ENCODE data around the gene PRMT5.

The PRMT5 gene

DNA sequence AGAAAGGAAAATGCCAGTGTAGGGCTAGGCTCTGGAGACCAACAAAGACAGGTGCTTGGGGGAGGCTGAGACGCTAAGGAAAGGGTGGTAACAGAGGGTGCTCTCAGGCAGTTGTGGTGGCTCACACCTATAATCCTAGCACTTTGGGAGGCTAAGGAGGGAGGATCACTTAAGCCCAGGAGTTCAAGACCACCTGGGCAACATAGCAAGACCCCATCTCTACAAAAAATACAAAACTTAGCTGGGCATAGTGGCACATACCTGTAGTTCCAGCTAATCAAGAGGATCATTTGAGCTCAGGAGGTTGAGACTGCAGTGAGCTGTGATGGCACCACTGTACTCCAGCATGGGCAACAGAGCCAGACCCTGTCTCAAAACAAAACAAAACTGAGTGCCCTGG, 33.8 kb downstream of the PRMT5 start:
- no peak for DNase-seq

DNA sequence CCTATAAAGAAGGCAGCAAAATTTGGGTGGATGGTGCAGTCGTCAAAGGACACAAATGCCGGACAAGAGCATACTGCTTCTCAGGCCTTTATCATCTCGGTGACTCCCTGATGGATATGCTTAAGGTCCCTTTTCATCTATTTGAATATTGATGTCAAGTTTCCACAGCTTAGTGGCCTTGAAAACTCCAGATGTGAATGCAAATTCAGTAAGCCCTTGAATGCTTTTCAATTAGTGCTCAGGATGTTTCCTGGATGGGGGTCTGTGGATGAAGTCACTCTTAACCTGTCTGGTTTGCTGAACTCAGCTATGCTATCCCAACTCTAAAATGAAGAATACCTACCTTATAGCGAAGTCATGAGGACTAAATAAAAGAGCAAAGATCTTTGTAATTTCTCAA, 35.5 kb downstream of the PRMT5 start:
- no peak for DNase-seq

DNA sequence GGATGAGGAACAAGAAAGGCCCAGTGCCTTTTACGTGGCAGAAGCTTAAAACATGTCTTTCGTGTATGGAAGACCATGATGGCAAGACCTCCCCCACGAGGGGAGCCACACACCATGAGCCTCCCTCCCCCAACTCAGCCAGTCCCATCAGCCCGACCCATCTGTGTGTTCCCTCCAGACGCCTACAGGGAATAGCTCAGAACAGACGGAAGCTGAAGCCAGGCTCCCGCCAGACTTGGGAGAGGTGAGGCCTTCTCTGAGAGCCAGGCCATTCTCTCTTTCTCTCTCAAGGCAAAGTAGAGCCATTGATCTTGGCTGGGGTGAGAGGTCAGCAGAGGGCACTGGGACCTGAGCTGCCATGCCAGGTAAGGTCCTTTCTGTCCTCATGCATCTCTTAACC, 36.7 kb downstream of the PRMT5 start:
- no peak for DNase-seq

DNA sequence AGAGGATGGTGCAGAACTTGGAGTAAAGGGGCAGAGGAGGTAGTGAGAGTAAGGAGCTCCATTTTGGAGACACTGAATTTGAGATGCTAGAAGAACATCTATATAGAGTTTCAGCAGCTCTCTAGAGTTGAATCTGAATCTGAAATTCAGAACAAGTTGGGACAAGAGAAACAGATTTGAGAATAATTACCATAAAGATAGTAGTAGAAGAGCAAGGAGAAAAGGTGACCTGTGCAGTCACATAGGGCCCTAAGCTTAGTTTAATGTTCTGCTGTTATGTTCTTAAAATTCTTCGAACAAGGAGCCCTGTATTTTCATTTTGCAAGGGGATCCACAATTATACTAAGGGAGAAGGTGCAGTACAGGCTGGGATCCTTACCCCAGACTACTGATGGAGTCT, 38.8 kb downstream of the PRMT5 start:
- no peak for DNase-seq

DNA sequence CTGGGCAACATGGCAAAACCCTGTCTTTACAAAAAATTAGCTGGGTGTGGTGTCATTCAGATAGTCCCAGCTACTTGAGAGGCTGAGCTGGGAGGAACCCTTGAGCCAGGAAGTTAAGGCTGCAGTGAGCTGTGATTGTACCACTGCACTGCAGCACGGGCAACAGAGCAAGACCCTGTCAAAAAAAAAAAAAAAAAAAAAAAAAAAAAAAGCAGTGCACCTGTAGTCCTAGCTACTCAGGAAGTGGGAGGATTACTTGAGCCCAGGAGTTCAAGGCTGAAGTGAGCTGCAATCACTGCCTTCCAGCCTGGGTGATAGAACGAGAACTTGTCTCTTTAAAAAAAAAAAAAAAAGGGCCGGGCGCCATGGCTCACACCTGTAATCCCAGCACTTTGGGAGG, 40.5 kb downstream of the PRMT5 start:
- DNase-seq, result no peak

DNA sequence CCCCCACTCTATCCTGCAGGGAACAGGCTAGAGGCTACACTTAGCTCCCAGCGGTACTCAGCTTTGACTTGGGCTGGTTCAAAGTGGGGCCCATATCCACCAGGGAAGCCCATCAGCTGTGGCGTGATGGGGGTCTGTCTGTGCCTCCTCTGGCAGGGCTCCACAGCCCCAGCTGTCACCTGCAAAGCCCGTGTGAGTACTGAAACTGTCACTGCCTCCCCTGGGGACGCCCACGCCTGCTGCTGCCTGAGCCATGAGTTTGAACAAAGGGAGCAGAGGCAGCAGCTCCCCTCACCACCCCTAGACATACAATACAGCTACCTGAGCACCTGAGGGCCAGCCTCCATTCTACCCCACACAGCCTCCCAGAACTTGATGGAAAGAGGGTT, 41.2 kb downstream of the PRMT5 start:
- no peak for DNase-seq

DNA sequence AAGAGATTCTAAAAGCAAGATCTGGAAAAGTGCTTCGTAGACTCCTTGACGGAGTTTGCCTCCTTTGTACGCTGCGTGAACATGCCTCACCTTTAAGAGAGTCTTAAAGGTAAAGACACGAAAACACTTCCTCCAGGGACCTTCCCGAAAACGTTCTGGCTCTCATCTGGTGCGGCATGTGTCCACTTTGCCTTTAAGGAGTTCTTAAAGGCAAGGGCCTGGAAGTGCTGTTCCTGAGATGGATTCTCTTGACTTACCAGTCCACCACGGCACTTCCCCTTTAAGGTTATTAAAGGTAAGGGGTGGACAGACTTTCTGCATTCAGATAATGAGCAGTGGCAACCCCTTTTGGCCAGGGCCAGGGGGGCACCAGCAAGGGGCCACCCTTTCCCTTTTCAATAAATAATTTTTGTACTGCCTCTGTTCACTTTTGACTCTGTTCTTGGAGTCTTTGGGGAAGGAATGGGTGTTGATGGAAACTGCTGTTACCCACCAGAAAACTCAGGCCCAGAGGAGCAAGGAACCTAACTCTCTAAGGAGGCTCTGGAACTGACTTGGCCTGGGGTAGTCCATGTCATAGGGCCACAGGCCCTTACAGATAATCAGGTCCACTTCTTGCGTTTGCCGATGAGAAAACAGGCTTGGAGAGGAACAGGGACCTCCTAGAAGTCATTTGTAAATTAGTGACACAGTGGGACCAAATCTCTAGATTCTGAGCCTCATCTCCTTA, 41.8 kb downstream of the PRMT5 start:
- DNase-seq, result peak; percentile 95

DNA sequence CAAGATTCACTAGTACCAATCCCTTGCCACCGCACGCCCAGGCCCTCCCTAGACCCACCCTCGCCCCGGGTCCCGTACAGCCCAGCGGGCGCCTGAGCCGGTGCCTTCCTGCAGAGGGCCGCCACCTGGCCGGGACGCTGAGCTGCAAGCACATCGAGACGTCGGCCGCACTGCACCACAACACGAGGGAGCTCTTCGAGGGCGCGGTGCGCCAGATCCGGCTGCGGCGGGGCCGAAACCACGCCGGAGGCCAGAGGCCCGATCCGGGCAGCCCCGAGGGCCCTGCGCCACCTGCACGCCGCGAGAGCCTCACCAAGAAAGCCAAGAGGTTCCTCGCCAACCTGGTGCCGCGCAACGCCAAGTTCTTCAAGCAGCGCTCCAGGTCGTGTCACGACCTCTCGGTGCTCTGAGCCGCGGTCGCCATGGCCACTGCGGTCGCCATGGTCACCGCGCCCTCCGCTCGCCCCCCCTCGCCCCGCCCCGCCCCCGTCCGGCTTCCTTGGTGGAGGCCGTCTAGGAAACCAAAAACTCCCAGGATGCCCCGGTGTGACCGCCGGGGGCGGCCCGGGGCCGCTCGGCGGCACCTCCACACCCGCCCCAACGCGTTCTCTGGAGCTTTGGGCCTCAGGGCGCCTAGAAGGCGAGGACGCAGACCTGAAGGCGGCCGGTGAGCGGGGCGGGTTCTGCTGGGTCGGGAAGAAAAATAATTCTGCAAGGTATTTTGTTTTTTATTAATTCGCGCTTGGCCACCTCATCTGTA, 42.5 kb downstream of the PRMT5 start:
- peak; percentile 83 for DNase-seq

DNA sequence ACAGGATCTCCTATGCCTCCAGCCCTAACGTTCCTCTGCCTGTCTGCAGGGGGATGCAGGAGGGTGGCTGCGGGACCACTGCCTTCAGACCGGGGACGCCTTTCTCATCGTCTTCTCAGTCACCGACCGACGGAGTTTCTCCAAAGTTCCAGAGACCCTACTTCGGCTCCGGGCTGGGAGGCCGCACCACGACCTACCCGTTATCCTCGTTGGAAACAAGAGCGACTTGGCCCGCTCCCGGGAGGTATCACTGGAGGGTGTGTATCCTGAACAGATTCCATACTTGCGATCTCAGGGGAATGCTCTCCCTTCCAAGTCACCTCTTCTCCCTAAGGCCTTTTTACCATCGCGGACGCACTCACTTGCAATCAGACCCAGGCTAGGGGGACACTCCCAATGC, 43.2 kb downstream of the PRMT5 start:
- no peak for DNase-seq

DNA sequence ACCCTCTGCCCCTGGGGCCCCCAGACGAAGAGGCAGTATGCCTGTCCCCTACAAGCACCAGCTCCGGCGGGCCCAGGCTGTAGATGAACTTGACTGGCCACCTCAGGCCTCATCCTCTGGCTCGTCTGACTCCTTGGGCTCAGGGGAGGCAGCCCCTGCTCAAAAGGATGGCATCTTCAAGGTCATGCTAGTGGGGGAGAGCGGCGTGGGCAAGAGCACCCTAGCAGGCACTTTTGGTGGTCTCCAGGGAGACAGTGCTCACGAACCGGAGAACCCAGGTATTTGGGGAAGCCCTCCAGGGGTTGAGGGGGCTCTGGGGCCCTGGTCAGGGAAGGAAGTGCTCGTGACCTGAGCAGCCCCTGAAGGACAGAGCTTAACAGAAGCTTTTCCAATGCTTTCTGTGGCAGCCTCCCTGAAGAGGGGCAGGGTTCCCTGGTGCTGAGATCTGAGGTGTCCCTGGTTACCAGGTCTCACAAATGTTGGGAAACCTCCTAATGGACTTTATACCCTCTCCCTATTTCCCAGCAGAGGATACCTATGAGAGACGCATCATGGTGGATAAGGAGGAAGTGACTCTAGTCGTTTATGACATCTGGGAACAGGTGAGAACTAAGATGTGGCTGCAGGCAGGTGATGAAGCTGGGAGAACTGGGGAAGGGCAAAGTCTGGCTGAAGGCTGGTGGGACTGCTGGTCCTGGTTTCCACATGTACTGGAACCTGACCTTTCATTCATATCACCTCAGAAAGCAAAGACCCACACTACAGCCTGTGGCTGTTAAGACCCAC, 44.2 kb downstream of the PRMT5 start:
- DNase-seq, result no peak

DNA sequence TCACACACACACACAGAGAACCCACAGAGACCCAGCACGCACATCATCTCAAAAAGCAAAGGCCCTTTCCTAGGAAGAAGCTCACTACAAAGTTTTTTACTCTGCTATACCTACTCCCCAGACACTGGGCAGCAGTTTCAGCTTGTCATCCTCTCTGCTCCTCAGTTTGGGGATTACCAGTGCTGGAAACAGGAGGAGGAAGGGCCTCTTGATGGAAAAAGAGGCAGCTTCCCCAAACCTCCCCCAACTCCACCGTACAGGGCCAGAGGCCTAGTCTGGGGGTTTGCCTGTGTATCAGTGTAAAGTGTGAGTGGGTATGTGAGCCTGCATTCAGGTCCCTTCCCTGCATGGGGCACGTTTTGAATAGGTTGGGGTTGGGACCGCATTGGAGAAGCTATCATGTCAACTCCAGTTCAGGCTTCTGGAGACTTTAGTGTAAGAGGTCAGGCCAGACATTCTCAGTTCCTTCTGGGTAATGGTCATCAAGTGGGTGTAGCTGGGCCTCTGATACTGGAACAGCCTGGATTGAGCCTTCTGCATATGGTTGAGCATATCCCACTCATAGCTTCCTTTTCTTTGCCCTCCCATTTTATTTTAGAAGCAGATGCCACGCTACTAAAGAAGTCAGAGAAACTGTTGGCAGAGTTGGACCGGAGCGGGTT, 45.0 kb downstream of the PRMT5 start:
- DNase-seq, result no peak

DNA sequence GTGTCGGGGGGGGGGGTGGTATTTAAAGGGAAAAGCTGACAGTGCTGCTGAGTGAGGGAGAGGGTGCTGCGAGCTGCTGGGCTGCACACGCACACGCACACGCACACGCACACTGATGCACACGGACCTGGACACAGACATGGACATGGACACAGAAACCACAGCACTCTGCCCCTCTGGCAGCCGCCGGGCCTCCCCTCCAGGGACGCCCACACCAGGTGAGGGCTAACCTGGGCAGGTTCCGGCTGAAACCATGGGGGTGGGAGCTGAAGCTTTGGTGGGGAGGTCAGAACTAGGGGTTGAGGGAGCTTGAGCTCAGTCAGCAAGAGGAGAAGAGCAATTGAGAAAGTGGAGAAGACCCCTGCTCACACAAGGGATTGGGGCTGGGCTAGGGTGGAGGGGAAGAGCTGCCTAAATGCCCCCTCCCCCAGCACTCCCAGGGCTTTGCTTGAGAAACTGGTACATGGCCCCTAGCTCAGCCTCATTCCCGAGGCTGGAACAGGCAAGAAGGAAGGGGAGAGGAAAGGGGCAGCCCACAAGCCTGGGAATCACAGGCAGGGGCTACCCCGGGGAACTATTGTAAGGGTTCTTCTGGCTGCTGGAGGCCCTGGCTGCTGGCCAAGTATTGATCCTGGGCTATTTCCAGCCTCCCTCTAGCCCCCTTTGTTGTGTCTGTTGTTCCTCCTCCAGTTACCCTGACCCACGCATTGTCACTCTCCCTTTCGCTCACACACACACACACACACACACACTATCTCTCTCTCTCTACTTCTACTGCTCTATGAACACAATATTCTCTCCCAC, 45.8 kb downstream of the PRMT5 start, which contains the start of gene REM2:
Gene REM2, plus strand, starts transcription at position 50 of the 804 bp plus-strand sequence. Its CDS starts 66 bp downstream, at position 116.
- peak; percentile 92 for DNase-seq

DNA sequence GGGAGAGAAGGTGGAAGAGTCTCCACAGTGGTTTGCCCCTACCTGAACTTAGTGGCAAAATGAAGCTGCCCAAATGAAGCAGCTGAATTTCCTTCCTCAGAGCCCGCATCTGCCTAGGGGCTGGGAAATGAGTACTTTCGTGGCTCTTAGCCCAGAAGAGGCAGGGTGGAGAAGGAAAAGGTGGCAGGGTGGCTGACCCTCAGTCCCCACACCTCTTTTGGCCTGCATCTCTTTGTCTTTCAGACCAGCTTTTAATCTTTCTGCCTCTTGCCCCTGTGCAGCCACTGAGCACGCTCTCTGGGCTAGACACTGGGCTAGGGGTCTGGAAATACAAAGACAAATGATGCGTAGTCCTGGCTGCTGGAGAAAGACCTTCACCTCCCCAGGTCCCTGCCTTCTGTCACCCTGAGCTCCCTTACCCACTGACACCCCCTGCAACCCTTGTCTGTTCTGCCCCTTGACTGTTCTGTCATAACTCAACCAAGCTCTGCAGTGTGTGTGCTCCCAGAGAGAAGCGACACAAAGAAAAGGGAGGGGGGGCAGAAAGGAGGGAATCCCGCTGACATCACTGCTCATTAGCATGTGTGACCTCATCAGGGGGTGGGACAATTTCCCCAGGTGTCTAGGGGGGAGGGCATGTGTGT, 46.5 kb downstream of the PRMT5 start:
- DNase-seq, result peak; percentile 84

DNA sequence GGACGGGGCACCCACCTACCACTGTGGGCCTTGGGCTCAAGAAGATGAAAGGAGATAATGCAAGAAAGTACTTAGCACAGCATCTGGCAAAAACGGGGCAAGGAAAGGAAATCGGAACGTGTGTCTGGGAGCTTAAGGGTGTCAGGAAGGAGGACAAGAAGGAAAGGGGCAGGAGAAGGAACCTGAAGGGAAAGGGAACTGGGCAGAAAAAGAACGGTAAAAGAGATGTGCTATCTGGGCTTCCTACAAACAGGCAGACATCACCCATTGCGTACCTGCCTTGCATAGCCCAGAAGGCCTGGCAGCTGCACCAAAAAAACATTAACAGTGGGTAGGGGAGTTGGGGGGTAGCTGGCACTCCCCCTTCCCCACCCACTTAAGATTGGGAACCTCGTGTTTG, 47.1 kb downstream of the PRMT5 start:
- no peak for DNase-seq

DNA sequence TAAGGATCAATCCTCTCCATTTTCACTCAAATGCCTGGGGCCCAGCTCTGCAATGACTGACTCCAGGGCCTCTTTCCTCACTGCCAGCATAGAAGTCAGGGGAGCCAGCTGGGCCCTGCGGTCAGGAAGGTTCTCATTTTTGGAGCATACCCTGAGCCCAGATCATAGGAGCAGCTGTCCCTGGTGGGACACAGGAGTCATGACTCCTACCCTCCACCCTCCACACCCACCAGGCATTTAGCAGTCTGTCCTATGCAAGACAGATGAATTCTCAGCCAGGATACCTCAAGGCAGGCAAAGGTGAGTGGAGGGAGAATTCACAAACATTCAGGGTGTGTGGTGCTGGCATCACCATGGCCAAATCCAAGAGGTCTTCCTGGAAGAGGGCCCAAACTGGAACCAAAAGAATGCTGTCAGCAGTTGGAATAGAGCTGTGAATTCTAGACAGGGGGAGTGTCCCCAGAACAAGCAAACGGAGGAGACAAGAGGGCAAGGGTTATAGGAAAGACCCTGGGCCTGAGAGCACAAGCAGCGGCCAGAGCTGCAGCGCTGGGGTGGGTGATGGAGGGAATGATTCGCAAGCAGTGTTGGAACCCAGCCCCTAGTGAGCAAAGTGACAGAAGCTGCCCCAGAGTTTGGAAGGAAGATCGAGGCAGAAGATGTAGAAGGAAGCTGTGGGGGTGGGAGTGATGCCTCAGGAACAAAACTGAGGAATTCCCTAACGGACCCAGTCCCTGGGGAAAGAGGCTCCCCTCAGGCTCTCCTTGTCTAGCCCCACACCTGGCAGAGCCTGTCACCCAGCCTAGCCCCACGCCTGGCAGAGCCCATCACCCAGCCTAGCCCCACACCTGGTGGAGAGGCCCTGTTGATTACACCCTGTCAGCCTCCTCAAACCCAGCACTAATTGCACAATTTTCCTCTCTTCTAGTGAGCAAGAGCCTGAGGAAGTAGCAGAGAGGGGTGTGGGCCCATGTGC, 50.6 kb downstream of the PRMT5 start:
- DNase-seq, result no peak

DNA sequence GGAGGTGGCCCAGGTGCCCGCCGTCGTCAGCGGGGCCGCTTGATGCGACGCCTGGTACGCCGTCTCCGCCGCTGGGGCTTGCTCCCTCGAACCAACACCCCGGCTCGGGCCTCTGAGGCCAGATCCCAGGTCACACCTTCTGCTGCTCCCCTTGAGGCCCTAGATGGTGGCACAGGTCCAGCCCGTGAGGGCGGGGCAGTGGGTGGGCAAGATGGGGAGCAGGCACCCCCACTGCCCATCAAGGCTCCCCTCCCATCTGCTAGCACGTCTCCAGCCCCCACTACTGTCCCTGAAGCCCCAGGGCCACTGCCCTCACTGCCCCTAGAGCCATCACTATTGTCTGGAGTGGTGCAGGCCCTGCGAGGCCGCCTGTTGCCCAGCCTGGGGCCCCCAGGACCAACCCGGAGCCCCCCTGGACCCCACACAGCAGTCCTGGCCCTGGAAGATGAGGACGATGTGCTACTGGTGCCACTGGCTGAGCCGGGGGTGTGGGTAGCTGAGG, 52.1 kb downstream of the PRMT5 start:
- no peak for DNase-seq

DNA sequence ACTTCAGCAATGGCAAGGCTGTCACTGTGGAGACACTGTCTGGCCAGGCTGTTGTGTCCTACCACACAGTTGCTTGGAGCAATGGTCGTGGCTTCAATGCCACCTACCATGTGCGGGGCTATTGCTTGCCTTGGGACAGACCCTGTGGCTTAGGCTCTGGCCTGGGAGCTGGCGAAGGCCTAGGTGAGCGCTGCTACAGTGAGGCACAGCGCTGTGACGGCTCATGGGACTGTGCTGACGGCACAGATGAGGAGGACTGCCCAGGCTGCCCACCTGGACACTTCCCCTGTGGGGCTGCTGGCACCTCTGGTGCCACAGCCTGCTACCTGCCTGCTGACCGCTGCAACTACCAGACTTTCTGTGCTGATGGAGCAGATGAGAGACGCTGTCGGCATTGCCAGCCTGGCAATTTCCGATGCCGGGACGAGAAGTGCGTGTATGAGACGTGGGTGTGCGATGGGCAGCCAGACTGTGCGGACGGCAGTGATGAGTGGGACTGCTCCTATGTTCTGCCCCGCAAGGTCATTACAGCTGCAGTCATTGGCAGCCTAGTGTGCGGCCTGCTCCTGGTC, 53.3 kb downstream of the PRMT5 start:
- no peak for DNase-seq

DNA sequence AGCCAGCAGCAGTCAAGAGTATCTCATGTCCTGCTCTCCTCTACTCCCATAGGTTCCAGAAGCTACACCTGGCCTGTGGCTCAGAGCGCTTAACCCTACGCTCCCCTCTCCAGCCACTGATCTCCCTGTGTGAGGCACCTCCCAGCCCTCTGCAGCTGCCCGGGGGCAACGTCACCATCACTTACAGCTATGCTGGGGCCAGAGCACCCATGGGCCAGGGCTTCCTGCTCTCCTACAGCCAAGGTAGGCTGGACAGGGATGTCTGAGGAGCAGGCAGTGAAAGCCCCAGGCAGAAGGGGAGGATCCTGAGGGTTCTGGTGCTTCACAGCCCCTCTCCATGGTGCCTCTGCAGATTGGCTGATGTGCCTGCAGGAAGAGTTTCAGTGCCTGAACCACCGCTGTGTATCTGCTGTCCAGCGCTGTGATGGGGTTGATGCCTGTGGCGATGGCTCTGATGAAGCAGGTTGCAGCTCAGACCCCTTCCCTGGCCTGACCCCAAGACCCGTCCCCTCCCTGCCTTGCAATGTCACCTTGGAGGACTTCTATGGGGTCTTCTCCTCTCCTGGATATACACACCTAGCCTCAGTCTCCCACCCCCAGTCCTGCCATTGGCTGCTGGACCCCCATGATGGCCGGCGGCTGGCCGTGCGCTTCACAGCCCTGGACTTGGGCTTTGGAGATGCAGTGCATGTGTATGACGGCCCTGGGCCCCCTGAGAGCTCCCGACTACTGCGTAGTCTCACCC, 54.0 kb downstream of the PRMT5 start:
- no peak for DNase-seq
